ENCODE results near the gene FLRT3. TPM values are rescaled to one million over a fixed set of nuclear protein-coding genes. Genes with fewer than 3 reads are reported as not detected.

The FLRT3 gene
- 0.85 and 2.8 TPM in 2 replicates for total RNA-seq

GRCh38 chr20:14337400-14338171, at the start of gene FLRT3:
Gene FLRT3 (minus strand): TSS chr20:14337612. CDS start chr20:14327506, 10,106 bp downstream.

Small RNAs within 50 kb of the gene (small RNA-seq; reads per million reads assigned to genes)
- 0.22 reads per million for gene RNU6-228P
